HG02610 (cell line): ENCODE data around the gene AAMP.
"Not testable (repeated sequence)": the region's sequence is repeated elsewhere in the genome, so short reads cannot be mapped to it uniquely, and the experiment has no call there.

Source experiments
- ATAC-seq: cut with Tn5 transposase; IDR thresholded peaks from one replicate; pipeline ENCODE4 v1.9.1; 2021; ENCODE audit warnings: mild to moderate bottlenecking, moderate library complexity; ENCODE audit not compliant: unreplicated experiment

Gene AAMP

GRCh38 chr2:218276986-218277755, 7.2 kb upstream of the AAMP start:
- no peak for ATAC-seq

- ATAC-seq, result no peak
Measured at GRCh38 chr2:218275371-218276072, 5.6 kb upstream of the AAMP start.

- ATAC-seq, result no peak
Measured at GRCh38 chr2:218274586-218274985, 4.6 kb upstream of the AAMP start.

- ATAC-seq, result no peak
Measured at GRCh38 chr2:218273908-218274249, 3.9 kb upstream of the AAMP start.

- not testable (repeated sequence) for ATAC-seq
Measured at GRCh38 chr2:218273214-218273907, 3.4 kb upstream of the AAMP start.

GRCh38 chr2:218272531-218273212, 2.7 kb upstream of the AAMP start:
- no peak for ATAC-seq

- no peak for ATAC-seq
Measured at GRCh38 chr2:218271865-218272530, 2.1 kb upstream of the AAMP start.

- ATAC-seq, result no peak
Measured at GRCh38 chr2:218271487-218271797, 1.5 kb upstream of the AAMP start.

GRCh38 chr2:218270721-218271486, 967 bp upstream of the AAMP start:
- no peak for ATAC-seq

- no peak for ATAC-seq
Measured at GRCh38 chr2:218267259-218267658, 2.7 kb downstream of the AAMP start.

GRCh38 chr2:218266316-218266979, 3.5 kb downstream of the AAMP start:
- ATAC-seq, result no peak

GRCh38 chr2:218265626-218266025, 4.3 kb downstream of the AAMP start:
- no peak for ATAC-seq

- ATAC-seq, result no peak
Measured at GRCh38 chr2:218264773-218265561, 5.0 kb downstream of the AAMP start.

- ATAC-seq, result no peak
Measured at GRCh38 chr2:218263817-218264641, 5.9 kb downstream of the AAMP start.

GRCh38 chr2:218262631-218263586, 7.0 kb downstream of the AAMP start:
- ATAC-seq, result no peak

- no peak for ATAC-seq
Measured at GRCh38 chr2:218262237-218262600, 7.7 kb downstream of the AAMP start.
